ENCODE results near the gene HORMAD2. TPM values are rescaled to one million over a fixed set of nuclear protein-coding genes. Genes with fewer than 3 reads are reported as not detected.

The HORMAD2 gene
- total RNA-seq, 1 donor from 2014 or later, result not detected

DNA sequence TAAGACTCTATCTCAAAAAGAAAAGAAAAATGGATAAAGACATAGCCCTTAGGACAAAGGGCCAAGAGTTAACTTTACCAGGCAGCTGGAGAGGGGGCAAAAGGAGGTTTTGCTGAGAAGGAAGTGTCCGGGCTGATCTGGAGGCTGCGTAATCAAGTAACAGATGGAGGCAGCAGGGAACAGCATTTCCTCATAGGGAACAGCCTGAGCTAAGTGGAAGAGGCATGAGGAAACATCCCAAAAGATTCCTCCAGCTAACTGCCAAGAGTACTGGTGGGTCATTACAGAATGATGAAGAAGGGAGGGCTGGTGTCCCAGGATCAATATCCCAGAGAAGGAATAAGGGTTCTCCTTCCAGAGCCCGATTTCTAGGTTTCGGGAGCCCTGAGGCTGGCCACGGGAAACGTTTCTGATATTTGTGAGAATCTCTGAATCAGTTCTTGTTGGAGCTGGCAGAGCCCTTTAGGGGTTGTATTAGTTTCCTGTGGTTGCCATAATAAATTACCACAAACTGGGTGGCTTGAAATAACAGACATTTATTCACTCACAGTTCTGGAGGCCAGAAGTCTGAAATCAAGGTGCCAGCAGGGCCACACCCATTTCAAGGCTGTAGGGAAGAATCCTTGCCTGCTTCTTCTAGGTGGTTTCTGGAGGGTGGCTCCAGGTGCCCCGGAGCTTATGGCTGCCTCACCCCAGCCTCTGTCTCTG is 145.1 kb downstream of the HORMAD2 start:
- no peak overlapping the region for H3K4me3 Mint-ChIP-seq (ENCODE audit: unreplicated experiment)
- H3K27ac Mint-ChIP-seq (ENCODE audit: unreplicated experiment), result no peak overlapping the region
- no peaks in the 10 kb centered on the region for H3K9me3 Mint-ChIP-seq (ENCODE audit: unreplicated experiment)
- no peak for DNase-seq
- H3K36me3 Mint-ChIP-seq (ENCODE audit: unreplicated experiment), result no peaks in the 10 kb centered on the region
- TF ChIP-seq, protein P1, sequence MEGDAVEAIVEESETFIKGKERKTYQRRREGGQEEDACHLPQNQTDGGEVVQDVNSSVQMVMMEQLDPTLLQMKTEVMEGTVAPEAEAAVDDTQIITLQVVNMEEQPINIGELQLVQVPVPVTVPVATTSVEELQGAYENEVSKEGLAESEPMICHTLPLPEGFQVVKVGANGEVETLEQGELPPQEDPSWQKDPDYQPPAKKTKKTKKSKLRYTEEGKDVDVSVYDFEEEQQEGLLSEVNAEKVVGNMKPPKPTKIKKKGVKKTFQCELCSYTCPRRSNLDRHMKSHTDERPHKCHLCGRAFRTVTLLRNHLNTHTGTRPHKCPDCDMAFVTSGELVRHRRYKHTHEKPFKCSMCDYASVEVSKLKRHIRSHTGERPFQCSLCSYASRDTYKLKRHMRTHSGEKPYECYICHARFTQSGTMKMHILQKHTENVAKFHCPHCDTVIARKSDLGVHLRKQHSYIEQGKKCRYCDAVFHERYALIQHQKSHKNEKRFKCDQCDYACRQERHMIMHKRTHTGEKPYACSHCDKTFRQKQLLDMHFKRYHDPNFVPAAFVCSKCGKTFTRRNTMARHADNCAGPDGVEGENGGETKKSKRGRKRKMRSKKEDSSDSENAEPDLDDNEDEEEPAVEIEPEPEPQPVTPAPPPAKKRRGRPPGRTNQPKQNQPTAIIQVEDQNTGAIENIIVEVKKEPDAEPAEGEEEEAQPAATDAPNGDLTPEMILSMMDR (IDR thresholded peaks at IDR 0.05; ENCODE audit: partially characterized antibody, unreplicated experiment), result no peak
- H3K27me3 Mint-ChIP-seq (ENCODE audit: unreplicated experiment), result peaks cover 3% of the 10 kb centered on the region
- H3K4me1 Mint-ChIP-seq (ENCODE audit: low read depth, unreplicated experiment), result peaks cover 2% of the 10 kb centered on the region

DNA sequence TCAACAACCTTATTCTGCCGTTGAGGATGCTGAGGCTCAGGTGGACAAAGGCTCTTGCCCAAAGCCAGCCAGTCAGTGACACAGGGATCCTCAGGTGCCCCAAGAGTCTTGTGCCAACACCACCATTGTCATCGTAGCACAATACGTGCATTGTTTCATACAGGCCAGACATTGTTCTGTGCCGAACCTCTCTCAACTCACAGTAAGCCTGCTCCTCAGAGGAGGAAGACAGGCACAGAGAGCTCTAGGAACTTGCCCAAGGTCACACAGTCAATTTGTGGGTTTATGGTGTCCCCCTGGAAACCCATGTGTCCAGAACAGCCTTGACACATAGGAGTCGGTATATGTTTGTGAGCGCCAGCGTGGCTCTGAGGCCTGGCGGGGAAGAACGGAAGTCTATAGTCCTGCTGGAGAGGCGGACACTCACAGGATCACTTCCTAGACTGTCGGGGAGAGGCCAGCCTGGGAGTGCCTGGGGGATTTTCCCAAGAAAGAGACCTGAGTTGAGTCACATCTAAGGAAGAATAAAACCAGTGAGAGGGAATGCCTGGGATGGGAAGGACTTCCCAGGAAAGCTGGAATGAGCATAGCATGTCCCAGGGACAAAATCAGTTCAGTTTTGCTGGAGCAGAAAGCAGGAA is 146.0 kb downstream of the HORMAD2 start:
- DNase-seq, result no peak
- no peaks in the 10 kb centered on the region for H3K9me3 Mint-ChIP-seq (ENCODE audit: unreplicated experiment)
- no peak overlapping the region for H3K4me3 Mint-ChIP-seq (ENCODE audit: unreplicated experiment)
- peaks cover 4% of the 10 kb centered on the region for H3K27me3 Mint-ChIP-seq (ENCODE audit: unreplicated experiment)
- H3K36me3 Mint-ChIP-seq (ENCODE audit: unreplicated experiment), result no peaks in the 10 kb centered on the region
- H3K27ac Mint-ChIP-seq (ENCODE audit: unreplicated experiment), result no peak overlapping the region
- H3K4me1 Mint-ChIP-seq (ENCODE audit: low read depth, unreplicated experiment), result peaks cover 2% of the 10 kb centered on the region
- TF ChIP-seq, protein P1 (IDR thresholded peaks at IDR 0.05; ENCODE audit: partially characterized antibody, unreplicated experiment), result no peak

Other genes with a start within 250 kb of the HORMAD2 start
- gene ASCC2, start 242.2 kb upstream of the HORMAD2 start, total RNA-seq (ENCODE audit: unreplicated experiment), result 67.8 TPM
- 51.7 TPM for gene MTMR3, start 197.3 kb upstream of the HORMAD2 start, total RNA-seq (ENCODE audit: unreplicated experiment)
- 0.29 TPM for gene LIF, start 166.3 kb downstream of the HORMAD2 start, total RNA-seq (ENCODE audit: unreplicated experiment)
- gene OSM, start 186.4 kb downstream of the HORMAD2 start, total RNA-seq (ENCODE audit: unreplicated experiment), result not detected
- gene CASTOR1, start 209.0 kb downstream of the HORMAD2 start, total RNA-seq (ENCODE audit: unreplicated experiment), result 4.5 TPM
- gene TBC1D10A, start 246.5 kb downstream of the HORMAD2 start, total RNA-seq (ENCODE audit: unreplicated experiment), result 5.0 TPM

All from glutamatergic neuron (in vitro differentiated cells).